ENCODE results near the gene THOC5. TPM values are rescaled to one million over a fixed set of nuclear protein-coding genes. Genes with fewer than 3 reads are reported as not detected.
A peak's percentile ranks its signal among the peaks of the same experiment; 100 is the strongest.
"Not testable (repeated sequence)": the region's sequence is repeated elsewhere in the genome, so short reads cannot be mapped to it uniquely, and the experiment has no call there.

Gene THOC5
- total RNA-seq, 1 donor from 2014 or later = 69.0 TPM

DNA sequence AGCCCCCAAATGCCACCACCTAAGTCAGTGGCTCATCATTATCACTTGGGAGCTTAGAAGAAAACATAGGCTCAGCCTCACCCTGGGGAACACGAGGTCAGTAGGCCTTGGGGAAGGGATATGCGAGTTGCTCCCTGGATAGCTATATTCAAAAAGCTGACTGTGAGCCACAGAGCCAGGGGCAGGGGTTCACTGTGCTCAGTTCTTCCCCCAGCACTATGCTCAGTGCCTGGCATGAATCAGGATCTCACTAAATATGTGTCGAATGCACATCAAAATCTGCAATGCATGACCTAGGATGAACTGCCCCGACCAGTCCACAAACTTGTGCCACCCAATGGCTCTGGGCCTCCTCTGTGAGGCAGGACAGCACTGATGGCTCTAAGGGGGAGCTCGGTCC, 35.1 kb downstream of the THOC5 start:
- DNase-seq (ENCODE audit: low spot score) = no peak
- Mint-ChIP-seq H3K27ac (no peak overlapping the region), H3K4me1 (ENCODE audit: low read depth) (no peaks in the 10 kb centered on the region), H3K27me3 (ENCODE audit: insufficient read depth) (no peaks in the 10 kb centered on the region), H3K9me3 (no peaks in the 10 kb centered on the region), H3K36me3 (ENCODE audit: low read depth) (peaks cover 39% of the 10 kb centered on the region), H3K4me3 (no peak overlapping the region)
- intact Hi-C loops (cut with micrococcal nuclease) = no loop called here

DNA sequence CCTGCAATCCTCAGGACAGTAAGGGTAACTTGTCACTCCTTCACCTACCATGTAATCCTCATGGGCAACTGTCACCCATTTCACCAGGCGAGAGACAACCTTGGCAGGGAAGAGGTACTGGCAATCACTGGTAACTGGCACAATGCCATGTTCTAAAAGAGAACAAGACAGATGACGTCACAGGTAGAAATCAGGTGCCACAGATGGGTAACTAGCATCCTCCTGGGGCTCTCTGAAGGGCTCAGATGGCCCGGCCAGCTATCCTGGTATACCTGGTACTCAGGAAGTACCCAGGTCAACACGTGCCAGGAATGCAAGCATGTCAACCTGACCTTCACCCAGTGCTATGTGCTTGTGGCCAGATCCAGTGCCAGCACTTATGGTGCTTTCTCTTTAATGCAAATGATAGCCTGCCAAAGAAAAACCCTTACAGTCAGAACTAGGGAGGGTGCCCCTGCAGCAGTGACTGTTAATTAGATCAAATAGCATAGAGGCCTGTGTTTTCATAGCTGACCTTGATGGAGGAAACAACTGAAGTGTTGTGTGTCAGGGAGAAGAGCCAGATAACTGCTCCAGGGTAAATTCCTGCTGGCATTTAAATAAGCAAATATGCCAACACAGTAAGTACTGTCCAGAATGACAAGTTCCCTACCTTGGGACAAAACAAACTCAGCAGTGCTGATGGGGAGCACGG, 36.2 kb downstream of the THOC5 start:
- intact Hi-C loops (cut with micrococcal nuclease) = no loop called here
- peaks cover 36% of the 10 kb centered on the region for H3K36me3 Mint-ChIP-seq (ENCODE audit: low read depth)
- H3K4me3 Mint-ChIP-seq = no peak overlapping the region
- no peaks in the 10 kb centered on the region for H3K27me3 Mint-ChIP-seq (ENCODE audit: insufficient read depth)
- DNase-seq (ENCODE audit: low spot score) = no peak
- H3K9me3 Mint-ChIP-seq = no peaks in the 10 kb centered on the region
- no peak overlapping the region for H3K27ac Mint-ChIP-seq
- no peaks in the 10 kb centered on the region for H3K4me1 Mint-ChIP-seq (ENCODE audit: low read depth)

DNA sequence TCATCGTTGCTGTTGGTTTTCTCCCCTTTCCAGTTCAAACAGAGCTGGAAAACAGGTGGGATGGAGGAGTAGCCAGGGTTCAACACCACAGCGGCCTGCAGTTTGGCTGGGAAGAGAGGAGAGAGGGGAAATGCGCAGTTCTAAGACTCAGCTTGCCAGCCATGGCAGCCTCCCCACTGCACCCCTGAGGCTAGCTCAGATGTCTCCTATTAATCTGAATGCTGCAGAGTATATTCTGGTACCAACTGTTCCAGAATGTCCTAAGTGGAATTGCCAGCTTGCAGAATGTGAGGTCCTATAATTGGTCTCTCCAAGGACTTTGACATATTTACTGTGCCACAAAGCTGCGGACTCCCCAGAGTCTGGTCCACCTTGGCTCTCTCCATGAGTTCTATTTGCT, 41.5 kb downstream of the THOC5 start:
- Mint-ChIP-seq H3K4me3 (no peak overlapping the region), H3K27me3 (ENCODE audit: insufficient read depth) (no peaks in the 10 kb centered on the region), H3K36me3 (ENCODE audit: low read depth) (peaks cover 39% of the 10 kb centered on the region), H3K27ac (no peak overlapping the region), H3K4me1 (ENCODE audit: low read depth) (peaks cover 10% of the 10 kb centered on the region), H3K9me3 (no peaks in the 10 kb centered on the region)
- intact Hi-C loops (cut with micrococcal nuclease) = no loop called here
- no peak for DNase-seq (ENCODE audit: low spot score)

DNA sequence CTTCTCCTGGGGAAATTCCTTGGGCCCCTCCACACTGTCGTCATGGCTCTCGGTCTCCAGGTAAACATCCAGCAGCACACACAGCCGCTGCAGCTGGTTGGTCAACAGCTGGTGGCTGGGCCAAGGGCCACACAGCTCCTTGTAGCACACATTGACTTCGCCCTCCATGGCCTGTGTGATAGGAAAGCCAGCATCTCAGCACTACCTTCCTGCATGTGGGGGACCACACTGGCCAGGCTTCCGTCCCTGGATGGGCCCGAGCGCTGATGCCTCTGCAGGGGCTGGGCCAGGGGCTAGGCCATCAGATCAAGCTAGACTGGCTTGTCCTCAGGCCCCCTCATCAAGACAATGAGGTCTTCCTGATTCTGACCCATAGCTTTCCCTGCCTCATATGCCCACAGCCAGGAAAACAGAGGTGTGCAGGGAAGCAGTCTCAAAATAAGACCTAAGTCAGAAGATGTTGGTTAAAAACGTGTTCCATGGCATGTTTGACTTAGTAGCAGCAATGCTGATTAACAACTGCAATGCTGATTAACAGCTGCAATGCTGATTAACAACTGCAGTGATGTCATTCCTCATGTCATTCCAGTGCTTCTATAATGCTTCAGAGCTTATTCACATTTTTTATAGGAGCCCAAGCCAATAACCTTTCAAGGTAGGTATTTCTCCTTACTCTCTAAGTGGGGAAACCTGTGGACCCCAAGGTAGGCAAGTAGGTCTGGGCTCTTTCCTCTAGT, 42.3 kb downstream of the THOC5 start:
- peaks cover 42% of the 10 kb centered on the region for H3K36me3 Mint-ChIP-seq (ENCODE audit: low read depth)
- DNase-seq (ENCODE audit: low spot score) = no peak
- H3K27ac Mint-ChIP-seq = peak overlapping the region; percentile 7
- intact Hi-C loops (cut with micrococcal nuclease) = no loop called here
- peaks cover 10% of the 10 kb centered on the region for H3K4me1 Mint-ChIP-seq (ENCODE audit: low read depth)
- no peaks in the 10 kb centered on the region for H3K9me3 Mint-ChIP-seq
- H3K4me3 Mint-ChIP-seq = no peak overlapping the region
- H3K27me3 Mint-ChIP-seq (ENCODE audit: insufficient read depth) = no peaks in the 10 kb centered on the region

DNA sequence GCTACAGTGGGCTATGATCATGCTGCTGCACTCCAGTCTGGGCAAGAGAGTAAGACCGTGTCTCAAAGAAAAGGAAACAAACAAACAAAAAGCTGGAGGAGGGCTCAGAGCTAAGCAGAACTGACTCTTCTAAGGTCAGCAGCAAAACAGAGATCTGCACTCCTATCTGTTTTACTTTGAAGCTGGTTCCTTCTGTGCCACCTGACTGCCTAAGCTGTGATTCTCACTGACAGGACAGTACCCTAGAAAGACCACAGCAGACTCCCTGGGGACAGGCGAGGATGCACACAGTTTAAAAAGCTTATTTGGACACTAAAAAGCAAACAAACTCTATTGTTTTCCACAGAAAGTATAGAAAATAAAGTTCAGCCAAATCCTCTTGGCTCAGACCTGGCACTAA, 43.0 kb downstream of the THOC5 start:
- Mint-ChIP-seq H3K27me3 (ENCODE audit: insufficient read depth) (no peaks in the 10 kb centered on the region), H3K27ac (peak overlapping the region; percentile 50), H3K9me3 (no peaks in the 10 kb centered on the region), H3K4me3 (no peak overlapping the region), H3K36me3 (ENCODE audit: low read depth) (peaks cover 35% of the 10 kb centered on the region), H3K4me1 (ENCODE audit: low read depth) (peaks cover 10% of the 10 kb centered on the region)
- intact Hi-C loops (cut with micrococcal nuclease) = no loop called here
- no peak for DNase-seq (ENCODE audit: low spot score)

DNA sequence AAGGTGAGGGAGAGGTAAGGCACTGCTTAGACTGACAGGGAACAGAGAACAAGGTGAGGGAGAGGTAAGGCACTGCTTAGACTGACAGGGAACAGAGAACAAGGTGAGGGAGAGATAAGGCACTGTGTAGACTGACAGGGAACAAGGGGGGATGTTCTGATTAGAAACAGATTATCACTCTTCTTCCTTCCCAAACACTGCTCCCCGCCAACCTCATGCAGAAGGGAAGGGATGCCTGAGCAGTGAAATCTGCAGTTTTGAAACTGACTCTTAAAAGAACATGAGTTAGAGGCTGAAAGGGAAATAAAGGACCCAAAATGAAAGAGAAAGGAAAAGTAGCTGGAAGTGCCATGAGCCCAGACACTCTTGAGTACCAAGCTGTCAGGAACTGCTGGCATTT, 43.7 kb downstream of the THOC5 start:
- Mint-ChIP-seq H3K4me1 (ENCODE audit: low read depth) (peaks cover 10% of the 10 kb centered on the region), H3K4me3 (no peak overlapping the region), H3K27me3 (ENCODE audit: insufficient read depth) (no peaks in the 10 kb centered on the region), H3K27ac (peak overlapping the region; percentile 0), H3K9me3 (no peaks in the 10 kb centered on the region), H3K36me3 (ENCODE audit: low read depth) (peaks cover 35% of the 10 kb centered on the region)
- no peak for DNase-seq (ENCODE audit: low spot score)
- intact Hi-C loops (cut with micrococcal nuclease) = no loop called here

DNA sequence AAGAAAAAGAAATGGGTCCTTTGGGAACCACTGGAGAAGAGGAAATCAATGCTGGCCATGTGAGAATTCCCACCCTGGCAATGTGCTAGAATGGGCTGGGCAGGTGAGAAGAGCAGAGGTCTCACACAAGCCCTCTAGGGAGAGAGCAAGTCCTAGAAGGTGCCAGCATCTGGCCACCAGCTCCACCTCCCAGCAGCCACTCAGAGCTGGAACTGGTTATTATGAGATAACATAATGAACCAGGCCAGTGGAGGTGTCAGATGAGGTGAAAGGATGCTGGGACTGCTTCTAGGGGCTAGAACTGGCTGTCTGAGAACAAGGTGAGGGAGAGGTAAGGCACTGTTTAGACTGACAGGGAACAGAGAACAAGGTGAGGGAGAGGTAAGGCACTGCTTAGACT, 44.3 kb downstream of the THOC5 start:
- DNase-seq (ENCODE audit: low spot score) = no peak
- Mint-ChIP-seq H3K36me3 (ENCODE audit: low read depth) (peaks cover 35% of the 10 kb centered on the region), H3K27ac (no peak overlapping the region), H3K4me3 (no peak overlapping the region), H3K9me3 (no peaks in the 10 kb centered on the region), H3K4me1 (ENCODE audit: low read depth) (peaks cover 10% of the 10 kb centered on the region), H3K27me3 (ENCODE audit: insufficient read depth) (no peaks in the 10 kb centered on the region)
- intact Hi-C loops (cut with micrococcal nuclease) = no loop called here

DNA sequence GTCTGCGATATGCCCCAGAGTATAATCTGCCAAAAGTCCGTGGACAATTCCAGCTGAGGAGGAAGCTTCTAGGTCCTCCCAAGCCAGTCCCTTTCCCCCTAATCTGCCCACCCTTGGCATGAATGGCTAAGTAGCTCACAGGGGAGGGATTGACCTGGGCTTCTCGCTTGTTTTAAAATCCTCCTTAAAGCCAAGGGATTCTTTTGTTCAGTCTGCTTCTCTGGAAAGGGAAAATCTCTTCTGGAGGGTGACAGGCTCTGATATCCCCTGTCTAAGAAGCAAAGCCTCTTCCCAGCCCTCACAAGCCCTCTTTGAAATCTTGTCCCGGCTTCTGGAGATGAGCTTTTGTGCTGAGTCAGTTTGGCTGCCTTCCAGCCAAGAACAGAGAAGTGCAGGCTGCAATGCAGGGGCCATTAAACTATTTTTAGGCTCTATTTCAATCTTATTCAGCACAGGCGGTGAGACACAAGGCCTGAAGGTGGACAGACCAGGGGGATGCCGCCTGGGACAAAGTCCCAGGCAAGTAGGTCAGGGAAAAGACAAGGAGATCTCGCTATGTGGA, 49.7 kb downstream of the THOC5 start:
- DNase-seq (ENCODE audit: low spot score) = no peak
- Mint-ChIP-seq H3K4me1 (ENCODE audit: low read depth) (no peaks in the 10 kb centered on the region), H3K27ac (no peak overlapping the region), H3K4me3 (no peak overlapping the region), H3K36me3 (ENCODE audit: low read depth) (peaks cover 23% of the 10 kb centered on the region), H3K27me3 (ENCODE audit: insufficient read depth) (no peaks in the 10 kb centered on the region), H3K9me3 (no peaks in the 10 kb centered on the region)
- intact Hi-C loops (cut with micrococcal nuclease) = no loop called here

DNA sequence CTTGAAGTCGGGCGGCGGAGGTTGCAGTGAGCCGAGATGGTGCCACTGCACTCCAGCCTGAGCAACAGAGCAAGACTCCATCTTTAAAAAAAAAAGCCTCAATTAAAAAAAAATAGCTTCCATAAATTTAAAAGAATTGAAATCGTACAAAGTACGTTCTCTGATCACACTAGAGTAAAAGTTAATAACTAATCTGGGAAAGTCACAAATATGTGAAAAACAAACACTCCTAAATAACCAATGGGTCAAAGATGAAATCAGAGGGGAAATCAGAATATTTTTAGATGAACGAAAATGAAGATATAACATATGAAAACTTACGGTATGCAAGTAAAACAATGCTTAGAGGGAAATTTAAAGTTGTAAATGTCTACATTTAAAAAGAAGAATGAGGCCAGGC, 53.7 kb downstream of the THOC5 start:
- no peak overlapping the region for H3K27ac Mint-ChIP-seq
- intact Hi-C loops (cut with micrococcal nuclease) = no loop called here
- no peak overlapping the region for H3K4me3 Mint-ChIP-seq
- peaks cover 3% of the 10 kb centered on the region for H3K9me3 Mint-ChIP-seq
- no peaks in the 10 kb centered on the region for H3K4me1 Mint-ChIP-seq (ENCODE audit: low read depth)
- H3K36me3 Mint-ChIP-seq (ENCODE audit: low read depth) = peaks cover 11% of the 10 kb centered on the region
- no peaks in the 10 kb centered on the region for H3K27me3 Mint-ChIP-seq (ENCODE audit: insufficient read depth)
- DNase-seq (ENCODE audit: low spot score) = no peak

DNA sequence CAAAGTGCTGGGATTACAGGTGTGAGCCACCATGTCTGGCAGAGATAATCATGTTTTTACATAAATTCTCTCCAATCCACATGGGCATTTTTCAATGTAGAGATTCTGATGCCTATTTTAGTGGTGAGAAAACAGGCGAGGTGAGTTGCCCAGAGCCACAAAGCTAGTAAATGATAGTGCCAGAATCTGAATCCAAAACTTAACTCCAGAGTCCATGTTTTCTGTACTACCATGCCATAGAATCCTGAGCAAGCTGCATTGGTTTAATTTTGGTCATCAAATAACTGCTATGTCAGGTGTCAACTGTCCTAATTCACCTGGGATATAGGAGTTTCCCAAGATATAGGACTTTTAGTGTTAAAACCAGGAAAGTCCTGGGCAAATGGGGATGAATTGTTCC, 59.9 kb downstream of the THOC5 start:
- DNase-seq (ENCODE audit: low spot score) = no peak
- H3K36me3 Mint-ChIP-seq (ENCODE audit: low read depth) = peaks cover 13% of the 10 kb centered on the region
- peaks cover 2% of the 10 kb centered on the region for H3K27me3 Mint-ChIP-seq (ENCODE audit: insufficient read depth)
- H3K27ac Mint-ChIP-seq = no peak overlapping the region
- H3K4me3 Mint-ChIP-seq = no peak overlapping the region
- H3K4me1 Mint-ChIP-seq (ENCODE audit: low read depth) = no peaks in the 10 kb centered on the region
- intact Hi-C loops (cut with micrococcal nuclease) = no loop called here
- H3K9me3 Mint-ChIP-seq = peaks cover 9% of the 10 kb centered on the region

DNA sequence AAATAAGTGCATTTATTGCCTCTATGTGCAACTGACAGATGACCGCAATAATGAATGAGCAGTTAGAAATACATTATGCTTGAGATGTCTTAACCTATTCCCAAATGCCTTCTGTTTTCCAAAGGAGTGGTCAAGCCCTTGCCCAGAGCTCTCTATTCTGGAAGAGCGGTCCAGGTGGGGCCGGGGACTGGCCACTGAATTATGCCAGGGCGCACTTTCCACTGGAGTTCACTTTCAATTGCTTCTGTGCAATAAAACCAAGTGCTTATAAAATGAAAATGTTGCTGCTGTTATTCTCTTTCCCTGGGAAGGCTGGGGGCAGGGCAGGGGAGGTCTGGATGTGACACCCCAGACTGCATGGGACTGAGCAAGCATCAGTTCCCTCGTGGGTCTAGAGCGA, 62.5 kb downstream of the THOC5 start:
- Mint-ChIP-seq H3K4me1 (ENCODE audit: low read depth) (no peaks in the 10 kb centered on the region), H3K27ac (no peak overlapping the region), H3K4me3 (no peak overlapping the region), H3K9me3 (peaks cover 9% of the 10 kb centered on the region), H3K36me3 (ENCODE audit: low read depth) (peaks cover 13% of the 10 kb centered on the region), H3K27me3 (ENCODE audit: insufficient read depth) (peaks cover 2% of the 10 kb centered on the region)
- no peak for DNase-seq (ENCODE audit: low spot score)
- intact Hi-C loops (cut with micrococcal nuclease) = no loop called here

DNA sequence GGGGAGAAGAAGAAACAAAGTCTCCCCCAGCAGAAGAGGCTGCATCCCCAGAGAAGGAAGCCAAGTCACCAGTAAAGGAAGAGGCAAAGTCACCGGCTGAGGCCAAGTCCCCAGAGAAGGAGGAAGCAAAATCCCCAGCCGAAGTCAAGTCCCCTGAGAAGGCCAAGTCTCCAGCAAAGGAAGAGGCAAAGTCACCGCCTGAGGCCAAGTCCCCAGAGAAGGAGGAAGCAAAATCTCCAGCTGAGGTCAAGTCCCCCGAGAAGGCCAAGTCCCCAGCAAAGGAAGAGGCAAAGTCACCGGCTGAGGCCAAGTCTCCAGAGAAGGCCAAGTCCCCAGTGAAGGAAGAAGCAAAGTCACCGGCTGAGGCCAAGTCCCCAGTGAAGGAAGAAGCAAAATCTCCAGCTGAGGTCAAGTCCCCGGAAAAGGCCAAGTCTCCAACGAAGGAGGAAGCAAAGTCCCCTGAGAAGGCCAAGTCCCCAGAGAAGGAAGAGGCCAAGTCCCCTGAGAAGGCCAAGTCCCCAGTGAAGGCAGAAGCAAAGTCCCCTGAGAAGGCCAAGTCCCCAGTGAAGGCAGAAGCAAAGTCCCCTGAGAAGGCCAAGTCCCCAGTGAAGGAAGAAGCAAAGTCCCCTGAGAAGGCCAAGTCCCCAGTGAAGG, 64.3 kb downstream of the THOC5 start:
- H3K9me3 Mint-ChIP-seq; H3K4me1 Mint-ChIP-seq (ENCODE audit: low read depth); H3K36me3 Mint-ChIP-seq (ENCODE audit: low read depth); intact Hi-C loops (cut with micrococcal nuclease); H3K4me3 Mint-ChIP-seq; DNase-seq (ENCODE audit: low spot score); H3K27ac Mint-ChIP-seq; H3K27me3 Mint-ChIP-seq (ENCODE audit: insufficient read depth): not testable (repeated sequence)

DNA sequence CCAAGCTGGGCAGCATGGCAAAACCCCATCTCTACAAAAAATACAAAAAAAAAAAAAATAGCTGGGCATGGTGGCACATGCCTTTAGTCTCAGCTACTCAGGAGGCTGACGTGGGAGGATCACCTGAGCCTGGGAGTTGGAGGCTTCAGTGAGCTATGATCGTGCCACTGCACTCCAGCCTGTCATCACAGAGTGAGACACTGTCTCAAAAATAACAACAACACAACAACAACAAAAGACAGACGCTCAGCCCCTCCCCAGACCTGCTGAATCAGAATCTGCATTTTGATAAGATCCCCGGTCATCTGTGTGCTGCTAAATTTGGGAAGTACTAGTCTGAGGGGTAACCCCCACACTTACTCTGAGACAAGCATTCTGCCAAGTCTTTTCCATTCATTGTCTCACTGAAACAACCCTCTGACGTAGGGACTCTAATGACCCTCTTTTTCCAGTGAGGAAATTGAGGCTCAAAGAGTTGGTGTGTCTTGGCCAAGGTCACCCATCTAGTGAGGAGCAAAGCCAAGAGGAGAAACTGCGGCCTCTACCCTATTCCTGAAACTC, 66.1 kb downstream of the THOC5 start:
- no peaks in the 10 kb centered on the region for H3K4me1 Mint-ChIP-seq (ENCODE audit: low read depth)
- H3K4me3 Mint-ChIP-seq = no peak overlapping the region
- intact Hi-C loops (cut with micrococcal nuclease) = no loop called here
- no peaks in the 10 kb centered on the region for H3K9me3 Mint-ChIP-seq
- DNase-seq (ENCODE audit: low spot score) = no peak
- no peak overlapping the region for H3K27ac Mint-ChIP-seq
- peaks cover 2% of the 10 kb centered on the region for H3K36me3 Mint-ChIP-seq (ENCODE audit: low read depth)
- H3K27me3 Mint-ChIP-seq (ENCODE audit: insufficient read depth) = peaks cover 6% of the 10 kb centered on the region
